Neural progenitor cell (in vitro differentiated cells): ENCODE measurements around the gene CTIF.

ENCODE experiments used
- EZH2 ChIP-seq: fragments of 200-600 bp; sonication (generic); IDR thresholded peaks from 2 replicates; pipeline ENCODE4 v1.6.1; 2017; ENCODE audit warnings: antibody characterized with exemption, mild to moderate bottlenecking, moderate library complexity
- EZH2phosphoT487 ChIP-seq: fragments of 200-600 bp; sonication (generic); IDR thresholded peaks from 2 replicates; pipeline ENCODE4 v1.6.1; 2017; ENCODE audit warnings: antibody characterized with exemption
- TF ChIP-seq, protein P1 (sequence below): fragments of 200-600 bp; sonication (generic); IDR thresholded peaks from 2 replicates; pipeline ENCODE4 v1.5.1; 2017; ENCODE audit warnings: antibody characterized with exemption, mild to moderate bottlenecking

DNA sequence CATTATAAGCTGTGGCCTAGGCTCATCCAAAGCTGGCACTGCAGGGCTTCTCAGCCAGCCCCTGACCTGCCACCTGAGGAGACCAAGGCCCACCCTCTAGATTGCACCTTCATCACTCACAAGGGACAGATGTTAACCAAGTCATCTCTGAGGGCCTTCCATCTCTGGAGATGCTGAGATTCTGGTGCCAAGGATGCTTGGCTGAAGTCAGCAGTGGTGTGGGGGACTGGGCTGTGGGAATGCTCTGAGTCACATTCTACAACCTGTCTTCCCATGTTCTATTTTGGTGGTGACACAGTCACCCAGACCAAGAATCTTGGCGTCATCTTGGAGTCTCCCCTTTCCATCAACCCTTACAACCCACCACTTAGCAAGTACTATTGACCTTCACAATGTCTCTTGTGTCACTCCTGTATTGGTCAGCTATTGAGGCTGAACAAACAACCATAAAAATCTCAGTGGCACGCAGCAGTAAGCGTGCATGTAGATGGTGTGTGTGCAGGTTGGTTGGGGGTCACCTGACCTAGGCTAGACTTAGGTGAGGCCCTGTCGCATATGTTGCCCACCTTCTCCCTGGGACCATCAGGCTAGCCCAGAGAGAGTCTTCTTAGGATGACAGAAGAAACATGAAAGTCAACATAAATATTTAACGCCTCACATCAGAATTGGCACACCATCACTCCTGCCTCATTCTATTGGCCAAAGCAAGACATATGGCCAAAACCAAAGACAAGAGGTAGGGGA lies 276.9 kb downstream of the CTIF start:
- TF ChIP-seq, protein P1, sequence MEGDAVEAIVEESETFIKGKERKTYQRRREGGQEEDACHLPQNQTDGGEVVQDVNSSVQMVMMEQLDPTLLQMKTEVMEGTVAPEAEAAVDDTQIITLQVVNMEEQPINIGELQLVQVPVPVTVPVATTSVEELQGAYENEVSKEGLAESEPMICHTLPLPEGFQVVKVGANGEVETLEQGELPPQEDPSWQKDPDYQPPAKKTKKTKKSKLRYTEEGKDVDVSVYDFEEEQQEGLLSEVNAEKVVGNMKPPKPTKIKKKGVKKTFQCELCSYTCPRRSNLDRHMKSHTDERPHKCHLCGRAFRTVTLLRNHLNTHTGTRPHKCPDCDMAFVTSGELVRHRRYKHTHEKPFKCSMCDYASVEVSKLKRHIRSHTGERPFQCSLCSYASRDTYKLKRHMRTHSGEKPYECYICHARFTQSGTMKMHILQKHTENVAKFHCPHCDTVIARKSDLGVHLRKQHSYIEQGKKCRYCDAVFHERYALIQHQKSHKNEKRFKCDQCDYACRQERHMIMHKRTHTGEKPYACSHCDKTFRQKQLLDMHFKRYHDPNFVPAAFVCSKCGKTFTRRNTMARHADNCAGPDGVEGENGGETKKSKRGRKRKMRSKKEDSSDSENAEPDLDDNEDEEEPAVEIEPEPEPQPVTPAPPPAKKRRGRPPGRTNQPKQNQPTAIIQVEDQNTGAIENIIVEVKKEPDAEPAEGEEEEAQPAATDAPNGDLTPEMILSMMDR, result no peak
- no peak for TF ChIP-seq EZH2
- no peak for TF ChIP-seq EZH2phosphoT487
